BE2C (cell line): ENCODE measurements around the gene TNFRSF1B.

Experiments used
- DNase-seq: peaks from one replicate; pipeline ENCODE4 v3.0.0-alpha.2; 2020
- H3K27me3 ChIP-seq: fragments of 250-450 bp; sonication (Bioruptor Pico); 2 replicates; pipeline ENCODE4 v1.5.1; 2020; ENCODE audit warnings: mild to moderate bottlenecking
- H3K36me3 ChIP-seq: fragments of 250-450 bp; sonication (Bioruptor Pico); 2 replicates; pipeline ENCODE4 v1.5.1; 2020; ENCODE audit warnings: mild to moderate bottlenecking
- H3K4me1 ChIP-seq: fragments of 250-450 bp; sonication (Bioruptor Pico); 2 replicates; pipeline ENCODE4 v1.5.1; 2020
- H3K4me3 ChIP-seq: 2 replicates; pipeline ENCODE4 v1.5.1; 2011; ENCODE audit warnings: low read depth, low read length
- H3K9me3 ChIP-seq: fragments of 250-450 bp; sonication (Bioruptor Pico); 2 replicates; pipeline ENCODE4 v1.5.1; 2020
- TF ChIP-seq, protein P1 (sequence below): IDR thresholded peaks from 2 replicates; pipeline ENCODE4 v1.5.1; 2012; ENCODE audit warnings: mild to moderate bottlenecking, low read depth, low read length

Gene TNFRSF1B

DNA sequence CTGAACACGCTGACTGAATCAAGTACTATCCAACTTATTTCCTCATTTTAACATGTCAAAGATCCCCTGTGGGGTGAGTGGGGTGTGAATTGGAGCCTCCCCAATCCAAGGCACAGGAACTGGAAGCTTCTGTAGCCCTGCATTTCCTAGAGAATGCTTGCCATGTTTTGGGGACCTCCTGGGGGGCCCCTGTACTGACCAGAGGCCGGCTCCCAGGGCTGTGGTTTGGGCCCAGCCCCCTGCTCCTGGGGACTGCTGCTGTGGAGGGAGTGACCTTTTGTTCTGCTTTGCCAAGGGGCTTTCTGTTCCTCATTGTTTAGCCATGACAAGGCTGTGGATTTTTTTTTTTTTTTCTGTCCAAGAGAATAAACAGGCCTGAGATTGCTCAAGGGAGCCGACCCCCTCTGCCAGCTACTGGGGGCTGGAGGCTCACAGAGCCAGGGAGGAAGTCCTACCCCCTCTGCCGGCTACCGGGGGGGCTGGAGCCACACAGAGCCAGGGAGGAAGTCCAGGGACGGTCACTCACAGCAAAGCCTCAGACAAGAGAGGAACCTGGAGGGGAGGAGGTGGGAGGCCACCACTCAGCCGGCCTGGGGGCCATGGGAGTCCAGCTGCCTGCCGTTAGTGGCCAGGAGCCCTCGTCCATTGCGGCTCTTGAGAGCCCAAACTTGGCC, 17.4 kb downstream of the TNFRSF1B start:
- TF ChIP-seq, protein P1, sequence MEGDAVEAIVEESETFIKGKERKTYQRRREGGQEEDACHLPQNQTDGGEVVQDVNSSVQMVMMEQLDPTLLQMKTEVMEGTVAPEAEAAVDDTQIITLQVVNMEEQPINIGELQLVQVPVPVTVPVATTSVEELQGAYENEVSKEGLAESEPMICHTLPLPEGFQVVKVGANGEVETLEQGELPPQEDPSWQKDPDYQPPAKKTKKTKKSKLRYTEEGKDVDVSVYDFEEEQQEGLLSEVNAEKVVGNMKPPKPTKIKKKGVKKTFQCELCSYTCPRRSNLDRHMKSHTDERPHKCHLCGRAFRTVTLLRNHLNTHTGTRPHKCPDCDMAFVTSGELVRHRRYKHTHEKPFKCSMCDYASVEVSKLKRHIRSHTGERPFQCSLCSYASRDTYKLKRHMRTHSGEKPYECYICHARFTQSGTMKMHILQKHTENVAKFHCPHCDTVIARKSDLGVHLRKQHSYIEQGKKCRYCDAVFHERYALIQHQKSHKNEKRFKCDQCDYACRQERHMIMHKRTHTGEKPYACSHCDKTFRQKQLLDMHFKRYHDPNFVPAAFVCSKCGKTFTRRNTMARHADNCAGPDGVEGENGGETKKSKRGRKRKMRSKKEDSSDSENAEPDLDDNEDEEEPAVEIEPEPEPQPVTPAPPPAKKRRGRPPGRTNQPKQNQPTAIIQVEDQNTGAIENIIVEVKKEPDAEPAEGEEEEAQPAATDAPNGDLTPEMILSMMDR, result no peak
- DNase-seq, result peak; percentile 31
- H3K27me3 ChIP-seq, result no peaks in the 10 kb centered on the region
- no peaks in the 10 kb centered on the region for H3K36me3 ChIP-seq
- no peaks in the 10 kb centered on the region for H3K9me3 ChIP-seq
- no peak overlapping the region for H3K4me3 ChIP-seq
- no peaks in the 10 kb centered on the region for H3K4me1 ChIP-seq

DNA sequence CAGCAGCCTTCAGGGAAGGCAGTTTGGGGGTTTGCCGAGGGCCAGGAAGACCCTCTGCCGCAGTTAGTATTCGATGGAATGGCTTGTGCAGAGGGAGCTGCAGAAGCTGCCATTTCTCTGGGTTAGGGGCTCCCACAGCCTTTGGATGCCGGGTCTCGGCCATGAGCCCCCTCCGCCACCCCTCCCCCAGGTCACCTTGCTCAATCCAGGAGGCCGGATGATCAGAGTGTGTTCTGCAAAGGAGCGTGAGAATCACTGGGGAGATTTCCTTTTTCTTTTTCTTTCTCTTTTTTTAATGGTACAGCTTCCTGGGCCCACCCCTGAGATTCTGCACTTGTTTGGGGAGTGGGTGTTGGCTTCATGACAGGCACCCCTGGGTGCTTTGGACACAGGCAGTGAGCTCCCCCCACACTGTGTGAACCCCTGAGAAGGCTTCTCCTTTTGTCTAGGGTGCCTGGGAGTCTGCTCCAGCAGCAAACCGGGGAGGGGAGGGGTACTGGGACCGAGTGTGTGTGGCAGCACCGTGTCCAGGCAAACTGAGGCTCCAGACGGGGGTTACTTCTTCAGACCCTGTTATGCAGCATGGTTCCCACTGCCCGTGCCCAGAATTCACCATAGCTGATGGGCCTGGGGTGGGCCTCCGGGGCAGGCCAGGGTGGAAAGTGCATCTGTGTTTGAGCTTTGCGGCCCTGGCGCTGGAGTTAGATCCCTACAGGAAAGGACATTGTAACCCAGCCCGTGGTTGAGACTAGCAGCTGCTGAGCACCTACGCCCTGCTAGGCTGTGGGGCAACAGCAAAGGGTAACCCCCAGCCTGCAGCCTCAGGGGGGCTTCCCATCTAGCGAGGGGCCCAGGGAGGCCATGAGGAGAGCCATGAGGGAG, 18.5 kb downstream of the TNFRSF1B start:
- Histone ChIP-seq H3K36me3 (no peaks in the 10 kb centered on the region), H3K4me3 (no peak overlapping the region), H3K9me3 (no peaks in the 10 kb centered on the region), H3K27me3 (no peaks in the 10 kb centered on the region), H3K4me1 (no peaks in the 10 kb centered on the region)
- DNase-seq, result no peak
- TF ChIP-seq, protein P1, result no peak

DNA sequence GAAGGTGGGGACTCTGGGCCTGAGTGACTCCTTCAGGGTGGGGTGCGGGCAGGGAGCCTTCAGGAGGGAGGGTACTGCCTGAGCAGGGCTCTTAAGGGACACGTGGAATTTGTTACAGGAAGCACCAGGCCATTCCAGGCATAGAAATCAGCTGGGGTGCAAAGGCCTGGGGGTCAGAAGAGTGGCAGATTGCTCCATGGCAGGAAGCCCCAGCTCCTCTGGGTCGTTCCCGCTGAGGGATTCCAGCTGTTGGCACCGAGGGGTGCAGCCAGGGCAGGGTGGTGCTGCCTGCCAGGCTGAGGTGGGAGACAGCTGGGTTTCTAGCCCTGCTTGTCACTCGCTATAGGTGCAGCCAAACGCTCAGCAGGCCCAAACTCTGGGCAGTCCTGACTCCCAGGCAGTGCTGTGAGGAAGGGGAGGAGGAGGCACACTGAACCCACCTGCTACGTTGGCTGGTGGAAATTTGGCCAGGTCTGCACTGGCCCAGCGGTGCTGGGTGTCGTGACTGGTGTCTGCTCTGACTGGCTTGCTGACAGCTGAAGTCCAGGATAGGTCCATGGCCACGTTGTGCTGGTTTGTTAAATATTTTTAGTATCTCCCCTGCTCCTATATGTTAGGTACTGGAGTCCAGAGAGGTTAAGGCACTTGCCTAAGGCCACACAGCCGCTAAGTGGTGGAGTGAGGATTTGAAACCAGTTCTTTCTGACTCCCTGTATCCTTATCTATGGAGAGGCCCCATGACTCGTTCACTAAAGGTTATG, 19.3 kb downstream of the TNFRSF1B start:
- no peaks in the 10 kb centered on the region for H3K4me1 ChIP-seq
- no peak for DNase-seq
- no peaks in the 10 kb centered on the region for H3K9me3 ChIP-seq
- no peaks in the 10 kb centered on the region for H3K36me3 ChIP-seq
- TF ChIP-seq, protein P1, result no peak
- peaks cover 3% of the 10 kb centered on the region; the same call in 1 of the 2 replicates for H3K27me3 ChIP-seq
- H3K4me3 ChIP-seq, result no peak overlapping the region

DNA sequence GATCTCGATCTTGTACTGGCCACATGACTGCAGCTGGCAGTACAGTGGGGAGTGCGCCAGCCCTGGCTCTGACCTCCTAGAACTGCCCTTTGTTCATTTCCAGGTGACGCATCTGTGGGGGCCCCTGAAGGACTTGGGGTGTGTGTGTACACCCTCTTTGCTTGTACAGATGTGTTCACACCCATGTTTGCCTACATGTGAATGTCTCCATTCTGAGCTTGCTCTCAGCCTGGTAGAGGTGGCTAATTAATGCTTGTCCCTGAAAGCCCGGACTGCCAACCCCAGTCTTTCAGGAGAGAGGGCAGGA, 19.8 kb downstream of the TNFRSF1B start:
- H3K36me3 ChIP-seq, result no peaks in the 10 kb centered on the region
- peaks cover 9% of the 10 kb centered on the region; the same call in 1 of the 2 replicates for H3K27me3 ChIP-seq
- TF ChIP-seq, protein P1, result no peak

DNA sequence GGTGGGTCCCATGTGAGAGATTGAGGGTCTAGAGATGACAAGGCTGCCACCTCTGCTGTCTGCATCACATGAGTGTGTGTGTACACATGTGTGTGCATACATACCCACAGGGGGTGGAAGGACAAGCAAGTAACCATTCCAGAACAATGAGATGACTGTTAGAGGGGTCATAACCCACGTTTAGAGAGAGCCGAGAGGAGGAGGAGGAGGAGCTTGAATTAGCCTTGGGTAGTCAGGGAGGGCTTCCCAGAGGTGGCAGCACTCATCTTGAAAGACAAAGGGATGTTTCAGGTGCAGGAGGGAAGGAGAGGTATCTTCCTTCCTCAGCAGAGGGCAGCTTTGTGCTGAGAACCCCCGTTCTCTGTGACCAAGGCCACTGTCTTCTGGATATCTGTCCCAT, 21.3 kb downstream of the TNFRSF1B start:
- H3K36me3 ChIP-seq, result no peaks in the 10 kb centered on the region
- no peaks in the 10 kb centered on the region for H3K9me3 ChIP-seq
- no peak for DNase-seq
- TF ChIP-seq, protein P1, result no peak
- no peak overlapping the region for H3K4me3 ChIP-seq
- no peaks in the 10 kb centered on the region for H3K4me1 ChIP-seq
- peaks cover 10% of the 10 kb centered on the region; the same call in 1 of the 2 replicates for H3K27me3 ChIP-seq

More for the DNA sequence above, 19.8 kb downstream of the TNFRSF1B start:
- H3K9me3 ChIP-seq, result no peaks in the 10 kb centered on the region
- DNase-seq, result no peak
- no peaks in the 10 kb centered on the region for H3K4me1 ChIP-seq
- no peak overlapping the region for H3K4me3 ChIP-seq
